ENCODE measurements around the gene SQSTM1.

DNA sequence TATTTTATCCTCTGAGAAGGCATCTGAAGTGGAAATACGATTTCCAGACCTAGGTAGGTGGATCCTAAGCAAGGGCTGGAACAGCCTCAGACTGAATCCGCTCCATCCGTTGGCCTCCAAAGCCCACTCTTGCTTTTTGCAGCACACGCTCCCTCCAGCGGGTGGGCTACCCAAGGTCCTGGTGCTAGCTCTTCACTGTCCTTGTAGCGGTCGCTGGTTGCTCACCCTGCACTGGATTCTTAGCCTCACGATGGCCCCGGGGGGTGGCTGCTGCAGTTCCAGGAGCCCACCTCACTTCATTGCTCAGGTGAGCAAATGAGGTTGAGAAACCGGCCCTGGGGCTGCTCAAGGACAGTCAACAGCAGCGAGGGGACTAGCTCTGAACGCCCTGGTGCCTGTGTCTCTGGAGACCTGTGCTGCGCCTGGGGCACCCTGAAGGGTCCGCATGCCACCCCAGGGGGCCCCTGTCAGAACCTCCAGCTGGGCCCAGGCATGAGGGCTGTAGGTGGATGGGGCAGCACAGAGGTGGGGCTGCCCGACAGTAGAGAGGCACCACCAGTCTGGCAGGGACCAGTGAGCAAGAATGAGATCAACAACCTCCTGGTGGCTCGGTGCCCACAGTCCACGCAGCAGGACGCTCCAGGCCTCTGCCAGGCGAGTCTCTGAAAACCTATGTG is 18.4 kb upstream of the SQSTM1 start:
- no peak for TF ChIP-seq POLR2A (IDR thresholded peaks at IDR 0.05)
- TF ChIP-seq, protein P1, sequence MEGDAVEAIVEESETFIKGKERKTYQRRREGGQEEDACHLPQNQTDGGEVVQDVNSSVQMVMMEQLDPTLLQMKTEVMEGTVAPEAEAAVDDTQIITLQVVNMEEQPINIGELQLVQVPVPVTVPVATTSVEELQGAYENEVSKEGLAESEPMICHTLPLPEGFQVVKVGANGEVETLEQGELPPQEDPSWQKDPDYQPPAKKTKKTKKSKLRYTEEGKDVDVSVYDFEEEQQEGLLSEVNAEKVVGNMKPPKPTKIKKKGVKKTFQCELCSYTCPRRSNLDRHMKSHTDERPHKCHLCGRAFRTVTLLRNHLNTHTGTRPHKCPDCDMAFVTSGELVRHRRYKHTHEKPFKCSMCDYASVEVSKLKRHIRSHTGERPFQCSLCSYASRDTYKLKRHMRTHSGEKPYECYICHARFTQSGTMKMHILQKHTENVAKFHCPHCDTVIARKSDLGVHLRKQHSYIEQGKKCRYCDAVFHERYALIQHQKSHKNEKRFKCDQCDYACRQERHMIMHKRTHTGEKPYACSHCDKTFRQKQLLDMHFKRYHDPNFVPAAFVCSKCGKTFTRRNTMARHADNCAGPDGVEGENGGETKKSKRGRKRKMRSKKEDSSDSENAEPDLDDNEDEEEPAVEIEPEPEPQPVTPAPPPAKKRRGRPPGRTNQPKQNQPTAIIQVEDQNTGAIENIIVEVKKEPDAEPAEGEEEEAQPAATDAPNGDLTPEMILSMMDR (IDR thresholded peaks at IDR 0.05) = no peak

All from esophagus squamous epithelium (tissue), 4 donors.